ENCODE results near the gene PRMT7.

Gene PRMT7

GRCh38 chr16:68363658-68364521 lies 53.1 kb downstream of the PRMT7 start:
- DNase-seq (ENCODE audit: low read depth), result no peak

GRCh38 chr16:68364561-68364998 lies 53.8 kb downstream of the PRMT7 start:
- no peak for DNase-seq (ENCODE audit: low read depth)

DNA sequence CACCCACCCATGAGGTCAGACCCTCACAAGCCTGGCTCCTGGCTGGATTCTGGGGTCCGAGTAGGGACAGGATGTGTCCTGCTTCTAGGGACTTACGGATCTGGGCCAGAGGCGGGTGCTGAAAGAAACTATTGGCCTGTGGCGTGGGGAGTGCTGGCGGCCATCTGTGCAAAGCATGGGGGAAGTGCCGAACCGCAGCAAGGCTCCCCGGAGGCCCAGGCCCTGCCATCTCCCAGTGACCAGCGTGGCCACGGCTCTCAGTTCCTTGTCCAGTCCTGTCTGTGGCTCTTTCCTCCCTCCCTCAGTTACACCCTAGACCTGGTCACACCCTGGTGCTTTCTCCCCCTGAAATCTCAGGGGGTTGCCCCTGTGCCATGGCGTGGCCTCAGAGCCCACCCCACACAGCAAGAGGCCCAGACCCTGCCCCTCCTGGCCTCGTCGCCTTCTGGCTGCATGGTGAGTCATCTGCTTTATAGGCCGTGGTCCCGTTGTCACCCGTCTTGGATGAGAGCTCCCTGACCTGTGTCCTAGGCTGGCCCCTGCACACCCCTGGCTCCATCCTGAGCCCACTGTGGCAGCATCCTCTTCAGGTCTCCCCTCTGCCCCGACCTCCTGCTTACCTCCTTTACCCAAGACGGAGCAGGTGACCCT lies 54.5 kb downstream of the PRMT7 start:
- DNase-seq (ENCODE audit: low read depth), result no peak

DNA sequence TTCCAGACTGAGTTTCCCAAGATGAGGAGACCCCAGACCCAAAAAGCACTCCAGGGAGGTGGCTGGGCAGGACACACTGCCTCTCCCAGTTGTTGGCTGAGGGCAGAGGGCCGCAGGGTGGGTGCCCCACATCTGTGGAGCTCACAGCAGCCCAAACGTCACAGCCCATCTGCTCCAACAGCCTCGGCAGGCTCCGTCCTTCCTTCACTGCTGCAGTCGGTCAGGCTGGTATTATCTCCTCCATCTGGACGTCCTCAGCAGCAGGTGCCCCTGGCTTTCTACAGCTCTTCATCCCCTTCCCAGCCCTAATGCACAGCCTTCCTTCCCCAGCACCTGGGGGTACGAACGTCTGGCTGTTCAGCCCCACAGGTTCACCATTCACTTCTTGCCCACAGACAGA lies 55.2 kb downstream of the PRMT7 start:
- DNase-seq (ENCODE audit: low read depth), result no peak

DNA sequence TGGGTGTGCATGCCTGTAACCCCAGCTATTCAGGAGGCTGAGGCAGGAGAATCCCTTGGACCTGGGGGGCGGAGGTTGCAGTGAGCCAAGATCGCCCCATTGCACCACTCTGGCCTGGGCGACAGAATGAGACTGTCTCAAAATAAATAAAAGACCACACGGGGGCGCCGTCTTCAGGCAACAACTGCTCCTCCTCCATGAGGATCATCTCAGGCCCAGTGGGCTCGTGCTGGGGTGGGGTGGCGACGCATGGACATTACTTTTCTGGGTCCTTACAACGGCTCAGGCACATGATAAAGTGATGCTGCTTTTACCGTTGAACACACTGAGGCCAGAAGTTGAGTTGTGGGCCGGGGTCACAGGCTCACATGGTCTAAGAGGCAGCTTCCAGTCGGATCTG lies 56.2 kb downstream of the PRMT7 start:
- peak; percentile 23 for DNase-seq (ENCODE audit: low read depth)

DNA sequence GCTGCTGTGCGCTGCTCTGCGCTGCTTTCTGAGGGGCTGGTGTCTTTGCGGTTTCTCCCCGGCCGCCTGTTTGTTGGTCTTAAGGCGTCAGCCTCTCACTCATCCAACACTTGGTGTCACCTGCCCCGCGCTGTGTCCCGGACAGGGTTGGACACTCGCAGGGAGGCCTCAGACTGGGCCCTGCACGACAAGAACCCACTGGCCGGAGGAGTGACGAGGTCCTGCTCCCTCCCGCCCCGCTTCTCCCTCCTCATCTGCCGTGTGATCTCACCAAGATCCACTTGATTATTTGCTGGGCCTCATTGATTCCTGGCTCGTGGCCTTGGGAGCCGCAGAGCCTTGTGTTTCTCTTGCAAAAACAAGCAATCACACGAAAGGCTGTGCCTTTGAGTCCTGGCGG lies 56.6 kb downstream of the PRMT7 start:
- no peak for DNase-seq (ENCODE audit: low read depth)

- no peak for DNase-seq (ENCODE audit: low read depth)
Observed at GRCh38 chr16:68367891-68368290, 57.1 kb downstream of the PRMT7 start.

- no peak for DNase-seq (ENCODE audit: low read depth)
Observed at GRCh38 chr16:68368301-68368888, 57.6 kb downstream of the PRMT7 start.

DNA sequence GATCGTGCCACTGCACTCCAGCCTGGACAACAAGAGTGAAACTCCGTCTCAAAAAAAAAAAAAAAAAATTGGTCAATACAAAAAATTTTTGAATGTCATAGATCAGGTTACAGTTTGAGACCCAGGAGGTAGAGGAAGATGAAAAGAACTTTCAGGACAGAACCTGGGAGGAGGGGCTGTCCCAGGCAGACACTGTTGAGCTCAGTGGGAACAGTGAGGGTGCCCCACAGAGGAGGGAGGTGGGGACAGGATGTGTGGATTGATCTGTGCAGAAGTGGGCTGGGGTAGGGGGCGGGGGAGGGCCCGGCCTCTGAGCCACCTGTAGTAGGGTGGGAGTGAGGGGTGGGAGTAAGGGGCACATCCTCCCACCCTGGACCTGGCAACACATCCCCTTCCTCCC lies 58.3 kb downstream of the PRMT7 start:
- DNase-seq (ENCODE audit: low read depth), result no peak

DNA sequence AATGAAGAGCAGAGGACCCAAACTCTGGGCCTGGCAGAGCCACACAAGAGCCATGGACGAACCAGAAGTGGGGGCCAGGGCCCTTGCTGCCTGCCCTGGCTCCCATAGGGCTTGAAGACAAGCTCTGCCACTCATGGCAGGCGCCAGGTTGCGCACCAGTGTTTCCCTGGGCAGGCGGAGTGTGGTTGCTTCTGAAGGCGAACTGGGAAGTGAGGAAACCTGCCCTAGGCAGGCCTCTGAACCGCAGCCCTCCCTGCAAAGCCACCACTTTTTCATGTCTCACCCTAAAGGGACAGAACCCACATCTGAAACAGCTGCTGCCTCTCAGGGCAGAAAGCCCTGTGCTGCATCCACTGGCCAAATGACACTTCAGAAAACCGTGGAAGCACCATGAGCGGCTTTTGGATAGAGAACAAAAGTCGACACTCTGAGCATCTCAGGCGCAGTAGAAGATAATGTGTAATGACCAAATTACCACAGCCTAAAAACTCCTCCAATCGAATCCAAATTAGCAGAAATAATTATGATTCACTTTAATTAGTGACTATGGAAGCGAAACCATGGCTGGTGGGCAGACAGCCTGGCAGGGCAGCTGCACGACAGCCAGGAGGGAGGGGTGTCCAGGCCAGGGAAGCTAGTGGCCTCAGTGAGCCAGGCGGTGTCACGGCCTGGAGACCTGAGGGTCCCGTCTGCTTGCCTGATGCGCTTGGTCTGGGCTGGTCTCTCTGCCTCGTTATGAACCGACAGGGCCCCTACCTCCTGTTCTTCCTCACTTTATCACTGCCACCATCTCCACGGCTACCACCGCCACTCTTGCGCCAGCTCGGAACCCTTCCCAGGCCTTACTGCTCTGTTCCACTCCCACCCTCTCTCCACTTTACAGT lies 59.1 kb downstream of the PRMT7 start:
- no peak for DNase-seq (ENCODE audit: low read depth)

DNA sequence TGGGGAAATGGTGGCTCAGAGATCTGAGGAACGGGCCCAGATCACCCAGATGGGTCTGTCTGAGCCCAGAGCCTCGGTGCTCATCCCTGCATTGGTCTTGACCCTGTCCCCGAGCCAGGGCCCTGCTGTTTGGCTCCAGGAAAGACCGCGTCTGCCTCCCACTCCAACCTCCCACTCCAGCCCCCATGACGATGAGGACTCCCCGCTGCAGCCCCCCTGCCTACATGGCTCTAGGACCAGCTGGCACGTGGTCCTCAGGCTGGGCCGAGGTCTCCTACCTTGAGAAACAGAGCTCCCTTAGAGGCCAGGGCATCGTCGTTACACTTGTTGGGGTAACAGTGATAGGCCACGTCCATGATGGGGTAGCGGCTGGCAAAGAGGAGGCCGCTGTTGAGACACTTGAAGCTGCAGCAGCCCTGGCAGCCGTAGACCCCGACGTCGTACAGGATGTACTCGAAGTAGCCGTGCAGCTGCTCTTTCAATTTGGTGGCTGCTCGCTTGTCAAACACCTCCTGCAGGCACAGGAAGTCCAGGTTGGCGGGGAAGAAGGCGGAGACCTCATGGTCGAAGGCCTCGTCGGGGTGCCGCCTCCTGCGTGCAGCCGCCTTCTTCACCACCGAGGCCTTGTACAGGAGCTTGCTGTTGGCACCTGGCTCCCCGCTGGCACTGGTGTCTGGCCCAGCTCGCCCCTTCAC lies 59.9 kb downstream of the PRMT7 start:
- no peak for DNase-seq (ENCODE audit: low read depth)

- no peak for DNase-seq (ENCODE audit: low read depth)
Observed at GRCh38 chr16:68371276-68371651, 60.4 kb downstream of the PRMT7 start.

GRCh38 chr16:68371706-68372380 lies 61.0 kb downstream of the PRMT7 start:
- DNase-seq (ENCODE audit: low read depth), result no peak

DNA sequence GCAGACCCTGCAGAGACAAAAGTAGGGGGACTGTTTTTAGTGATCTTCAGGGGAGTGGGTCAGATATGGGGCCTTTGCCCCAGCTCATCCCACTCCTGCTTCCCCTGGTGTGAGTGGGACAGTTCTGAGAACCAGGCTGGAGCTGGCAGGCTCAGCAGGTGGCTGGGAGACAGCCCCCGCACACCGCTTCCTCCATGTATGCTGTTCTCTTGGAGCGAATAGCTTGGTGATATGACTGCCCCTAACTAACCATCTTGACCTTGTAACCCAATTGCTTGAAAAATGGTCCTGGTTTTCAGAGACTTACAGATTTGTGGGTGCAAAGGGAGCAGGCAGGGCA lies 61.5 kb downstream of the PRMT7 start:
- no peak for DNase-seq (ENCODE audit: low read depth)

DNA sequence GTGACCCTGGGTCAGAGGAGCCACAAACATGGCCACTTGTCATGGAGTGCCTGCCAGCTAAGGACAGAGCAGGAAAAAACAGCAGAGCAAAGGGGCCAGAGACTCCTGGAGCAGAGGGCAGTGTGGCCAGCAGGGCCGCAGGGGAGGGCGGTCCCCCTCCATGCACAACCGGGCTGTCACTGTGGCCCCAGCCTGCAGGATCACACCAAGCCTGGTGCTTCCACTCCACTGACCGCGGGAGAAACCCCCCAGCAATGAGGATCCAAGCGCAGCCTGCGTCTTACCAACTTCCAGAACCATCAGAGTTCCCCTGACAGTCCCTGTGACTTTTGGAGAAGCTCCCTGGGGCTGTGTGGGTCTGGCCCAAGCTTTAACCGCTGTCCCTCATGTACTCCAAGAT lies 62.0 kb downstream of the PRMT7 start:
- DNase-seq (ENCODE audit: low read depth), result no peak

DNA sequence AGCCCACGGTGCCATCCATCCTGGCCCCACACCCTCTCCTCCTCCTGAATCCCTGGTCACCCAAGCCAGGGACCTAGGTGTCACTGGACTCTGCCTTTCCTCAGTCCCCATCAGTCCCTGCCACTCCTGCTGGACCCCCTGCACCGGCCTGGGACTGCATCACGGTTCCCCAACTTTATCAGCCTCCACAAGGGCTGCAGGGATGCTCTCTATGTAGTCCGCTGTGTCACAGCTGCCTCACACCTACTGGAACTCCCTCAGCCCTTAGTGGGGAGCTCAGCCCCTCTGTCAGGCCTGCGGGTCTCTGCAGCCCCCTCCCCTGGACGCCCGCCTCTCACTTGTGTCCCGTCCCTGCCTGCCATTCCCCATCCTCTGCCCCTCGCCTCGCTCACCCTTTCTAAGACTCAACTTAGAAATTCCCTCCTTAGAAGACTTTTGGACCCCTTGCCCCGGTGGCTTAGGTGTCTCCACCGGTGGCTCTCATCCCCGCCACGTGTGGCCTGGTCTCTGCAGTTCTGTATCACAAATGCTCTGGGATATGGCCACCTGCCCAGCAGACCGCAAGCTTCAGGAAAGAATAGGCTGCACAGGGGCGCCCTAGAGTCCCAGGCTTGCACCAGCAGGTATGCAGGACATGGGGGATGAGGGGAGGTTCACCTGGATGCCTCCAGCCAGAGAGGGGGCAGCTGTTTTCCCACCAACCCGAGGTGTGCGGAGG lies 62.9 kb downstream of the PRMT7 start:
- no peak for DNase-seq (ENCODE audit: low read depth)

DNA sequence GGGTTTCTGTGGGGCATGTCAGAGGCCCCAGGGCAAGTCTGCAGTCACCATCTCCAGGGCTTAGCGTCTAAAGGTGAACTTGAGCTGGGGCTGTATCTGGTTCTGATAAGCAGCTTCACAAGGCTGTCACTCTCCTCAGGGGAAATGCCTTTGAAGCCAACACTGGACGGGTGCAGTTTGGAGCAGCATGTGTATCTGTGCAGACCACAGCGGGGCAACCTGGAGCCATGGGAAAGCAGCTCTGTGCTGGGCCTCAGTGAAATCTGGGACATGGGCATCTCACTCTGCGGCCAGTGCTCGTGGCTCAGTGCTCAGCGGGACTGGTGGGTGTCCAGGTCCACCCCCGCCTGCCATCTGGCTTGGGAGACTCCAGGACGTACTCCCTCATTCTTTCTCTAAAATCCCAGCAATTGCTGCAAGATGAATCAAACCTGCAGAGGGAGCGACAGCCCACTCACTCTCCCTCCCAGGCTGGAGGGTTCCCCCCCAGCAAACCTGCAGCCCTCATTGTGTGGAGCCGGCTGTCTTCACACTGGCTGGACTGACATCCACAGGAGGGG lies 63.5 kb downstream of the PRMT7 start:
- DNase-seq (ENCODE audit: low read depth), result no peak

GRCh38 chr16:68374961-68375660 lies 64.3 kb downstream of the PRMT7 start:
- no peak for DNase-seq (ENCODE audit: low read depth)

GRCh38 chr16:68375801-68376536 lies 65.2 kb downstream of the PRMT7 start:
- no peak for DNase-seq (ENCODE audit: low read depth)

All from stimulated activated CD8-positive, alpha-beta memory T cell treated with anti-CD3 and anti-CD28 coated beads, Interleukin-7, amount 100 ng/mL, for 24 hours (primary cell).